H1 (cell line): ENCODE measurements around the gene ZNF260. TPM values are rescaled to one million over a fixed set of nuclear protein-coding genes. Genes with fewer than 3 reads are reported as not detected.

ENCODE experiments used
- ASH2L ChIP-seq: fragments of 200-600, 300-600 bp; sonication (generic); IDR thresholded peaks from one replicate; pipeline ENCODE4 v1.7.1; 2017; ENCODE audit warnings: low read length
- CREB1 ChIP-seq: IDR thresholded peaks from 2 replicates; pipeline ENCODE4 v1.6.1; 2012; ENCODE audit warnings: inconsistent platforms
- EP300 ChIP-seq, 2 experiments: IDR thresholded peaks; 1 replicate in 1 of 2; 2 replicates in 1 of 2; pipeline ENCODE4 v1.6.1; 2011 to 2012; ENCODE audit warnings: low read depth in 2 of 2, low read length in 2 of 2, mild to moderate bottlenecking in 2 of 2, borderline replicate concordance in 1 of 2, inconsistent platforms in 1 of 2, moderate library complexity in 1 of 2
- GTF2F1 ChIP-seq: IDR thresholded peaks from 2 replicates; pipeline ENCODE4 v1.6.1; 2012; ENCODE audit warnings: low read depth, low read length, improper control_type of control experiment, borderline replicate concordance
- HDAC2 ChIP-seq, 2 experiments: fragments of 300-600 bp in 1 of 2; sonication (generic) in 1 of 2; IDR thresholded peaks; 2 replicates each; pipeline ENCODE4 v1.6.1; 2011 to 2012; ENCODE audit warnings: low read depth in 2 of 2, low read length in 2 of 2, mild to moderate bottlenecking in 2 of 2, moderate library complexity in 2 of 2, borderline replicate concordance in 1 of 2, inconsistent platforms in 1 of 2
- JUN ChIP-seq: IDR thresholded peaks from 2 replicates; pipeline ENCODE4 v1.6.1; 2011; ENCODE audit warnings: low read depth, mild to moderate bottlenecking, improper control_type of control experiment, low read length
- KDM4A ChIP-seq: IDR thresholded peaks from one replicate; pipeline ENCODE4 v1.7.1; 2012; ENCODE audit warnings: low read depth, mild to moderate bottlenecking, moderate library complexity, low read length, inconsistent platforms; ENCODE audit not compliant: severe bottlenecking
- NRF1 ChIP-seq: IDR thresholded peaks from 2 replicates; pipeline ENCODE4 v1.6.1; 2011; ENCODE audit warnings: mild to moderate bottlenecking, low read depth, low read length, improper control_type of control experiment
- PHF8 ChIP-seq: fragments of 200-600 bp; sonication (generic); conservative IDR thresholded peaks from 2 replicates; pipeline ENCODE4 v1.7.1; 2012; ENCODE audit warnings: low read depth, mild to moderate bottlenecking, inconsistent platforms, low read length, moderate library complexity
- POLR2A ChIP-seq, 2 experiments: IDR thresholded peaks; 1 replicate in 1 of 2; 2 replicates in 1 of 2; pipeline ENCODE4 v1.6.1; 2011; ENCODE audit warnings: low read depth in 2 of 2, low read length in 2 of 2, mild to moderate bottlenecking in 2 of 2; ENCODE audit errors: control extremely low read depth in 1 of 2
- POLR2AphosphoS5 ChIP-seq: IDR thresholded peaks from 2 replicates; pipeline ENCODE4 v1.6.1; 2011; ENCODE audit warnings: low read depth, low read length
- RBBP5 ChIP-seq: IDR thresholded peaks from 2 replicates; pipeline ENCODE4 v1.7.1; 2012; ENCODE audit warnings: low read depth, mild to moderate bottlenecking, inconsistent platforms, low read length, moderate library complexity, borderline replicate concordance
- RXRA ChIP-seq: IDR thresholded peaks from 2 replicates; pipeline ENCODE4 v1.6.1; 2011; ENCODE audit warnings: low read depth, mild to moderate bottlenecking, low read length, moderate library complexity; ENCODE audit not compliant: insufficient read depth
- SAP30 ChIP-seq: fragments of 300-600 bp; sonication (generic); IDR thresholded peaks from 2 replicates; pipeline ENCODE4 v1.7.1; 2012; ENCODE audit warnings: low read length, moderate library complexity, mild to moderate bottlenecking, inconsistent platforms; ENCODE audit not compliant: insufficient read depth, insufficient replicate concordance
- SP1 ChIP-seq: IDR thresholded peaks from 2 replicates; pipeline ENCODE4 v1.6.1; 2011; ENCODE audit warnings: low read depth, low read length
- SRF ChIP-seq: IDR thresholded peaks from 2 replicates; pipeline ENCODE4 v1.6.1; 2011; ENCODE audit warnings: mild to moderate bottlenecking, low read depth, low read length, moderate library complexity
- TAF1 ChIP-seq: IDR thresholded peaks from 2 replicates; pipeline ENCODE4 v1.6.1; 2011; ENCODE audit warnings: mild to moderate bottlenecking, low read depth, low read length
- YY1 ChIP-seq: IDR thresholded peaks from 2 replicates; pipeline ENCODE4 v1.6.1; 2011; ENCODE audit warnings: low read depth, mild to moderate bottlenecking, low read length
- ZNF274 ChIP-seq: IDR thresholded peaks from 2 replicates; pipeline ENCODE4 v1.7.0; 2012; ENCODE audit warnings: low read length, borderline replicate concordance; ENCODE audit errors: extremely low read depth
- polyA plus RNA-seq, 7 experiments: library from polyadenylated mRNA; depleted of rRNA in 3 of 7; stranded (reverse) in 5 of 7; unstranded in 2 of 7; fragments of >200 nt in 5 of 7; fragments of 200-250 nt in 2 of 7; gene quantifications; 1 replicate in 5 of 7; 2 replicates in 1 of 7; 4 replicates in 1 of 7; pipeline versions ENCODE4 v1.2.1 to v1.2.3, GENCODE V29; 2011 to 2013; ENCODE audit warnings: missing spikeins in 2 of 7, mixed read lengths in 2 of 7
- total RNA-seq: library from RNA; stranded (reverse); fragmentation: NEBNext Ultra II Directional; extraction: Animal tissue kit (Norgen Biotek cat#: 25700); gene quantifications from 2 replicates; pipeline ENCODE4 v1.2.1, GENCODE V29; 2021
- TF ChIP-seq, protein P1 (sequence below): IDR thresholded peaks from 2 replicates; pipeline ENCODE4 v1.6.1; 2012; ENCODE audit warnings: inconsistent platforms
- TF ChIP-seq, protein P2 (sequence below): IDR thresholded peaks from 2 replicates; pipeline ENCODE4 v1.6.1; 2011; ENCODE audit warnings: low read depth, mild to moderate bottlenecking, low read length; ENCODE audit not compliant: insufficient read depth

The ZNF260 gene
- total and polyA plus RNA-seq, 2 of the 8 experiments (the other 6 are each of a cell fraction or from before 2014, with no cell fraction given): 5.5 to 30.7 TPM

DNA sequence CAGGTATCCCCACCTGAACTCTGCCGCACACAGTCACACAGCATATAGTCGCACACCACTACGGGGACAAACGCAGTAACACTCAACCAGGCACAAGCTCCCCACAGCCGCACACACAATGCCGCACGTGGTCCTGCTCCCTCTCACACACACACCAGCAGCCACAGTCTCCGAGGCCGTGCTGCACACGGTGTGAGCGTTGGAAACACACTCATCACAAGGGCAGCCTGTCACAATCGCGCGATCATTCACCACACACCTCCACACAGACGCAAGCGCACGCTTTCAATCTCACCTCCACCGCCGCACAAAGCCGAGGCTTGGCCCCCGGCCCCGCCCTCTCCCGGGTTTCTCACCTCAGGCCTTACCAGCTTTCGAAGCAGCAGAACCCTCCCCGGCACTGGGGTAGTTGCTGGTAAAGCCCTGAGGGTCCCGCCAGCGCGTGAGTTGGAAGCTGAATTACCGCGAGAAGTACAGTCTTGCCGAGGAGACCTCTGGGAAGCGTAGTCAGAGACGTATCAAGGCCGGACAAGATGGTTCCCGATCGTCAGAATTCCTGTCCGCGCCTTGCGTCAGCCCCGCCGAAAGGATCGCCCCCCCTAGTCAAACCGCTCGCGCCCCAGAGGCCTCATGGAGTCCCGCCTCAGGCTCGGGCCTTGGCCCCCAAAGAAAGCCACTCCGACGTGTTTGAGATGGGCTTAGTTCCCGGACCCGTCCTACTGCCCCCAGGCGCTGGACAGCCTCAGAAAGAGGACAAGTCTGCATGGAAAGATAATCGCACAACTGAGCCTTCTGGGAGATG lies 38.8 kb downstream of the ZNF260 start, which contains the start of gene ZNF566 (continued):
- peak in 1 of 2 experiments; percentile 92; a peak in 1 of 4 replicates for TF ChIP-seq HDAC2 (IDR thresholded peaks at IDR 0.05; ENCODE audit: borderline replicate concordance in 1 of 2, low read depth in 2 of 2, low read length in 2 of 2)
- TF ChIP-seq SP1: peak; percentile 44; the same call in 1 of the 2 replicates
- peak; percentile 40 for TF ChIP-seq CREB1
- no peak for TF ChIP-seq RXRA
- TF ChIP-seq SRF: no peak
- peak in 1 of 2 experiments; percentile 23; a peak in 1 of 3 replicates for TF ChIP-seq EP300 (IDR thresholded peaks at IDR 0.05; ENCODE audit: borderline replicate concordance in 1 of 2, low read depth in 2 of 2, low read length in 2 of 2)
- TF ChIP-seq RBBP5: peak; percentile 88
- peak; percentile 85 to 88 for TF ChIP-seq POLR2A (IDR thresholded peaks at IDR 0.05; ENCODE audit: control extremely low read depth in 1 of 2, low read depth in 2 of 2, low read length in 2 of 2)
- TF ChIP-seq KDM4A: peak; percentile 79
- TF ChIP-seq SAP30: peak; percentile 78
- peak; percentile 76 for TF ChIP-seq ASH2L
- peak; percentile 90 for TF ChIP-seq TAF1
- TF ChIP-seq NRF1: peak; percentile 23; the same call in 1 of the 2 replicates
- peak; percentile 90 for TF ChIP-seq YY1
- TF ChIP-seq GTF2F1: no peak; the same call in 1 of the 2 replicates
- TF ChIP-seq JUN: no peak
- peak; percentile 75; the same call in 1 of the 2 replicates for TF ChIP-seq POLR2AphosphoS5
- TF ChIP-seq, protein P1, sequence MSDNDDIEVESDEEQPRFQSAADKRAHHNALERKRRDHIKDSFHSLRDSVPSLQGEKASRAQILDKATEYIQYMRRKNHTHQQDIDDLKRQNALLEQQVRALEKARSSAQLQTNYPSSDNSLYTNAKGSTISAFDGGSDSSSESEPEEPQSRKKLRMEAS: peak; percentile 99
- peak; percentile 97 for TF ChIP-seq PHF8
- TF ChIP-seq, protein P2, sequence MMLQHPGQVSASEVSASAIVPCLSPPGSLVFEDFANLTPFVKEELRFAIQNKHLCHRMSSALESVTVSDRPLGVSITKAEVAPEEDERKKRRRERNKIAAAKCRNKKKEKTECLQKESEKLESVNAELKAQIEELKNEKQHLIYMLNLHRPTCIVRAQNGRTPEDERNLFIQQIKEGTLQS: no peak
- no peak for TF ChIP-seq ZNF274
